K562 (cell line): Measurements from ENCODE around the gene PCDHGA7. TPM values are rescaled to one million over a fixed set of nuclear protein-coding genes. Genes with fewer than 3 reads are reported as not detected.

Experiments
- DEAF1 ChIP-seq: fragments of 450-650 bp; formaldehyde crosslinking; IDR thresholded peaks from 2 replicates; pipeline ENCODE4 v1.4.0; 2020; ENCODE audit warnings: mild to moderate bottlenecking, moderate library complexity
- ETV1 ChIP-seq: fragments of 450-650 bp; conservative IDR thresholded peaks from 2 replicates; pipeline ENCODE4 v1.6.1; 2016; ENCODE audit warnings: missing genetic modification characterization, control low read depth, low read depth, missing compliant biosample characterization
- KLF6 ChIP-seq: fragments of 250-450 bp; sonication (Bioruptor Pico); IDR thresholded peaks from 2 replicates; pipeline ENCODE4 v1.4.0; 2020; ENCODE audit warnings: mild to moderate bottlenecking, moderate library complexity, borderline replicate concordance
- MAZ ChIP-seq, 2 experiments: fragments of 450-650 bp in 1 of 2; sonication (generic) in 1 of 2; formaldehyde crosslinking; IDR thresholded peaks in 1 of 2; conservative IDR thresholded peaks in 1 of 2; 2 replicates each; pipeline versions ENCODE4 v1.4.0 to v1.5.0; 2020; ENCODE audit warnings: mild to moderate bottlenecking in 1 of 2, missing genetic modification reagents in 1 of 2
- MGA ChIP-seq: fragments of 450-650 bp; IDR thresholded peaks from 2 replicates; pipeline ENCODE4 v1.6.1; 2016; ENCODE audit warnings: mild to moderate bottlenecking, moderate library complexity
- NCOA2 ChIP-seq, 2 experiments: fragments of 450-650 bp; IDR thresholded peaks; 2 replicates each; pipeline ENCODE4 v1.6.1; 2018; ENCODE audit warnings: mild to moderate bottlenecking in 2 of 2, moderate library complexity in 1 of 2; ENCODE audit not compliant: partially characterized antibody in 2 of 2
- PTBP1 ChIP-seq: fragments of 200-400 bp; formaldehyde crosslinking; IDR thresholded peaks from 2 replicates; pipeline ENCODE4 v1.6.1; 2017; ENCODE audit warnings: low read depth, low read length
- SOX6 ChIP-seq: fragments of 450-650 bp; IDR thresholded peaks from 2 replicates; pipeline ENCODE4 v1.6.1; 2014; ENCODE audit warnings: mild to moderate bottlenecking
- ZBTB9 ChIP-seq: fragments of 450-650 bp; formaldehyde crosslinking; IDR thresholded peaks from 2 replicates; pipeline ENCODE4 v1.4.0; 2020; ENCODE audit warnings: mild to moderate bottlenecking, moderate library complexity
- ZNF717 ChIP-seq: fragments of 250-450 bp; sonication (Bioruptor Pico); IDR thresholded peaks from 2 replicates; pipeline ENCODE4 v1.5.0; 2021
- polyA plus RNA-seq, 8 experiments: library from polyadenylated mRNA; depleted of rRNA in 4 of 8; stranded (reverse) in 5 of 8; unstranded in 3 of 8; fragments of >200 nt; fragmentation: Nextera tagmentation in 2 of 8; fragmentation: Illumina TruSeq in 1 of 8; extraction: Ambion mirVana in 2 of 8; extraction: Trizol in 1 of 8; gene quantifications; 2 replicates each; pipeline versions ENCODE4 v1.2.1 to v1.2.3, GENCODE V29; 2011 to 2014; ENCODE audit warnings: inconsistent platforms in 1 of 8, missing spikeins in 1 of 8
- total RNA-seq, 7 experiments: library from RNA; depleted of rRNA in 6 of 7; stranded (reverse); fragments of >200 nt in 6 of 7; fragmentation: Illumina TruSeq in 2 of 7; extraction: Trizol in 2 of 7; gene quantifications; 2 replicates each; pipeline versions ENCODE4 v1.2.1 to v1.2.3, GENCODE V29; 2011 to 2021; ENCODE audit warnings: low replicate concordance in 1 of 7

PCDHGA7 gene
- total and polyA plus RNA-seq, 9 of the 15 experiments (the other 6 are each of a cell fraction or from before 2014, with no cell fraction given), result 0.03 to 0.11 (median 0.06) TPM; not detected in 5

GRCh38 chr5:141349917-141350619, 32.5 kb upstream of the PCDHGA7 start, which contains the start of gene PCDHGB1 (continued):
- TF ChIP-seq MGA (no peak), MAZ (CRISPR knock-in tag; conservative IDR thresholded peaks at IDR 0.05 in 1 of 2, IDR thresholded peaks at IDR 0.05 in 1 of 2) (peak in 1 of 2 experiments; percentile 40; a peak in 1 of 4 replicates), PTBP1 (no peak), ZBTB9 (CRISPR knock-in tag) (no peak), SOX6 (no peak), KLF6 (CRISPR knock-in tag) (no peak), NCOA2 (IDR thresholded peaks at IDR 0.05; ENCODE audit: partially characterized antibody in 2 of 2) (no peak), ZNF717 (CRISPR knock-in tag) (no peak), DEAF1 (CRISPR knock-in tag) (peak; percentile 35; the same call in 1 of the 2 replicates), ETV1 (tag) (peak; percentile 43; the same call in 1 of the 2 replicates)
